Astrocyte of the cerebellum (primary cell): ENCODE results near the gene SLIT3.
A peak's percentile ranks its signal among the peaks of the same experiment; 100 is the strongest.

Experiments
- DNase-seq: peaks from one replicate; pipeline ENCODE4 v3.0.0-alpha.2; 2011; ENCODE audit warnings: low read depth
- H3K4me3 ChIP-seq: 2 replicates; pipeline ENCODE4 v1.5.1; 2011; ENCODE audit warnings: mild to moderate bottlenecking, low read depth, low read length, moderate library complexity
- in situ Hi-C: cut with HindIII; loops from 2 replicates; pipeline ENCODE4 v1.10.0; 2017; ENCODE audit warnings: low sequenced_read_pairs
- TF ChIP-seq, protein P1 (sequence below): IDR thresholded peaks from 2 replicates; pipeline ENCODE4 v1.5.1; 2012; ENCODE audit warnings: low read length, low read depth, moderate library complexity, mild to moderate bottlenecking; ENCODE audit errors: missing control alignments

The SLIT3 gene

GRCh38 chr5:168991311-168991710 is 309.6 kb downstream of the SLIT3 start:
- TF ChIP-seq, protein P1, sequence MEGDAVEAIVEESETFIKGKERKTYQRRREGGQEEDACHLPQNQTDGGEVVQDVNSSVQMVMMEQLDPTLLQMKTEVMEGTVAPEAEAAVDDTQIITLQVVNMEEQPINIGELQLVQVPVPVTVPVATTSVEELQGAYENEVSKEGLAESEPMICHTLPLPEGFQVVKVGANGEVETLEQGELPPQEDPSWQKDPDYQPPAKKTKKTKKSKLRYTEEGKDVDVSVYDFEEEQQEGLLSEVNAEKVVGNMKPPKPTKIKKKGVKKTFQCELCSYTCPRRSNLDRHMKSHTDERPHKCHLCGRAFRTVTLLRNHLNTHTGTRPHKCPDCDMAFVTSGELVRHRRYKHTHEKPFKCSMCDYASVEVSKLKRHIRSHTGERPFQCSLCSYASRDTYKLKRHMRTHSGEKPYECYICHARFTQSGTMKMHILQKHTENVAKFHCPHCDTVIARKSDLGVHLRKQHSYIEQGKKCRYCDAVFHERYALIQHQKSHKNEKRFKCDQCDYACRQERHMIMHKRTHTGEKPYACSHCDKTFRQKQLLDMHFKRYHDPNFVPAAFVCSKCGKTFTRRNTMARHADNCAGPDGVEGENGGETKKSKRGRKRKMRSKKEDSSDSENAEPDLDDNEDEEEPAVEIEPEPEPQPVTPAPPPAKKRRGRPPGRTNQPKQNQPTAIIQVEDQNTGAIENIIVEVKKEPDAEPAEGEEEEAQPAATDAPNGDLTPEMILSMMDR, result no peak
- no peak overlapping the region for H3K4me3 ChIP-seq
- in situ Hi-C loops, result loop anchor here (25.0 kb wide), 1 partner anchor 546 kb away; no protein-coding TSS in a partner anchor
- DNase-seq, result no peak

- no peak overlapping the region for H3K4me3 ChIP-seq
- in situ Hi-C loops, result loop anchor here (25.0 kb wide), 1 partner anchor 547 kb away; no protein-coding TSS in a partner anchor
- DNase-seq, result no peak
- TF ChIP-seq, protein P1, result no peak
These were observed 310.3 kb downstream of the SLIT3 start for GRCh38 chr5:168990679-168991078.

GRCh38 chr5:168989731-168990505 is 311.0 kb downstream of the SLIT3 start:
- in situ Hi-C loops, result loop anchor here (25.0 kb wide), 1 partner anchor 547 kb away; no protein-coding TSS in a partner anchor
- H3K4me3 ChIP-seq, result no peak overlapping the region
- TF ChIP-seq, protein P1, result no peak
- DNase-seq, result no peak

DNA sequence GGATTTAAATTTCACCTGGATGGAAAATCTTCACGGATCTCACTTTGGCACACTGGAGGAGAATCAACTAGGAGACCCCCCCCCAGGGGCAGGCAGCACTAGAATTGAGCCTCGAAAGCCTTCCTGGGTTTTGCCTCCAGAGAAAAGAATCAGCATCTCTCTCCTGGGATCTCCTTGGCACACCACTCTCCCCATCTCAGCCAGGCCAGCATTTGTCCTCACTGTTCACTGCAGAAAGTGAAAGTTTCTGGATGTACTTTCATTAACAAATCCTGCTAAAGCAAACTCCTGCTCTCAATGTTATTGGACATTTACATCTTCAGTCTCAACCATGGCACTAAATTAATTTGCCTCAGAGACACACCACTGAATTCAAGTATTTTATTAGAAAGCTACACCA is 312.2 kb downstream of the SLIT3 start:
- in situ Hi-C loops, result loop anchor here (25.0 kb wide), 1 partner anchor 549 kb away; no protein-coding TSS in a partner anchor

DNA sequence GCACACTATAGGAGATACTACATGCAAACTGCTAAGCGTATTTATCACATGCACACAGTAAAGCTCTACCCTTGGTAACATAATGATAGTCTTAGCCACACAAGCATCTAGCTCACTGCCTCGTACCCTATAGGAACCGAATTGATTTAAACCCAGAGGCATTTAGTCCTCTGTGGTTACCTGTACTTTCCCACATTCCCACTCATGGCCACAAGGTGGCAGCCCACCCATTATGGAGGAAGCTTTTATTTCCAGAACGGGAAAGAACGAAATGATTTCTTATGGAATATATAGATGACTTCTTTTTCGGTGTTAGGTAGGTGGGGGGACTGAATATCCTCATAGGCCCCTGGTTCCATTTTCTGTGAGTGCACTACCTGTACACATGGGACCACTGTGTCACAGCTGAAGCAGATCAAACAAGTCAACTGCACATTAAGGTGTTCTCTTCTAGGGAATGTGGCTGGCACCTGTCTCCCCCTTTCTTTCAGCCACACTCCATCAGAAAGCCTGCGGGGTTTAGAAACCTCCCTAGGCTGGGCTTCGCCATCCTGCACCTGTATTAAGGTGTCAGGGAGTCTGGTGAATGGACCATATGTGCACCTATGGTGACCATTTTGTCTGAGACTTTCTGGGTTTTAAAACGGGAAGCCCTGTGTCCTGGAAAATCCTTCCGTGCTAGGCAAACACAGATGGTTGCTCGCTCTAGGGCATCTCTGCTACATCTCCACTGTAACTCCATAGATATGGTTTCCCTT is 313.2 kb downstream of the SLIT3 start:
- in situ Hi-C loops, result loop anchor here (25.0 kb wide), 1 partner anchor 550 kb away; no protein-coding TSS in a partner anchor
- DNase-seq, result peak; percentile 60
- H3K4me3 ChIP-seq, result no peak overlapping the region
- TF ChIP-seq, protein P1, result peak; percentile 89

More for the DNA sequence above, 312.2 kb downstream of the SLIT3 start:
- no peak for DNase-seq
- TF ChIP-seq, protein P1, result no peak
- no peak overlapping the region for H3K4me3 ChIP-seq

DNA sequence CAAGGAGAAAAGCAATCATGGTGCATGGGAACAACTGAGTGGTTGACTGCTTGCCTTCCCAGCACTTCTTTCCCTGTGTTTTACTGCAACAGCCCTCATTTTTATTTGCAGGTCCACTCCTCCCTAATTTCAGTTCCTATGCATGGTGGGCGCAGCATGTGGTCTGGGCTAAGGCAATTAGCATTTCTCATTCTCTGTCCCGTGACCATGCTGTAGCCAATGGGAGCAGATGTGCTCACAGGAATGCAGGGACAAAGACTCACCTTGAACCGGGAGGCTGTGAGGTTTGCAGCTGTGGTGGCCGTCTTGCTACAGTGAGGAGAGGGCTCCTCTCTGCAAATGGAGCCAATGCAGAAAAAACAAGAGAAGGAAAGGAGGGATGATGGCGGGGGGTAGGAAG is 315.5 kb downstream of the SLIT3 start:
- H3K4me3 ChIP-seq, result no peak overlapping the region
- TF ChIP-seq, protein P1, result no peak
- in situ Hi-C loops, result loop anchor here (25.0 kb wide), 1 partner anchor 552 kb away; no protein-coding TSS in a partner anchor
- DNase-seq, result no peak
